Fibroblast of skin of back (primary cell): ENCODE data around the gene CDYL2.

Experiments used
- DNase-seq: peaks from one replicate; pipeline ENCODE4 v3.0.0-alpha.2; 2013

Gene CDYL2

GRCh38 chr16:80618862-80619648 lies 185.3 kb downstream of the CDYL2 start:
- DNase-seq: no peak

GRCh38 chr16:80616362-80616761 lies 188.0 kb downstream of the CDYL2 start:
- DNase-seq: no peak

DNA sequence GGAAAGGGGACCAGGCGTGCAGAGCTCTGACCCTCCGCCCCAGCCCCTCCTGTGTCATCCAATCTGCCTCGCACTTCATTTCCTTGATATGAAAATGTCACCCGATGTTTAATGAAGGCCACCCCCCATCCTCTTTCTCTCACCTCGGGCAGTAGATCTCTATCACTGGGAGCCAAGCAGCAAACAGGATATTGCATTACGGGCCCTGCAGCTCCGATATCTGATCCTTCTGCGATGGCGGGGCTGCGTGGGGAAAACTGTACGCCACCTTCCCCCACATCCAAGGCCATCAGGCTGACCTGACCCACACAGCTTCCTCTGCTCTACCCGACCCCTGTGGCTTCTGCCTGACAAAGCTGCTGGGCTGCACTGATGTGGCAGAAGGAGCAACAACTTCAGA lies 188.7 kb downstream of the CDYL2 start:
- DNase-seq: no peak

GRCh38 chr16:80614908-80615671 lies 189.3 kb downstream of the CDYL2 start:
- peak; percentile 94 for DNase-seq

- no peak for DNase-seq
Measured at GRCh38 chr16:80612461-80613017, 191.9 kb downstream of the CDYL2 start.

DNA sequence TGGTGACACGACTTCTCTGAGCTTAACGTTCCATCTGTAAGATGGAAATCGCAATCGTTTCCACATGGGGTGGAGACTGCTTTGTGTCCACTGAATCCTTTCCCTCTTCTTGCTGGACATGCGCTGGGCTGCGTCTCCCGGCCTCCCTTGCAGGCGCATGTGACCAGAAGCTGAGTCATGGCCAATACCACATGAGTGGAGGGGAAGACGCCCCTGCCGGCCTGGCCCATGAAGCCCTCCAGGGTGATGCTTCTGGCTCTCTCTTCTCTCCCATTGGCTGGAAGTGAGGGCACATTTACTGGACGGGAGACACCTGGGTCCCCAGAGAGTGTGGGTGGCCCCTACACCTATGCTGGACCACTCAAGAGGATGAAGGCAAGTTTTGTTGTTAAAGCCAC lies 192.5 kb downstream of the CDYL2 start:
- DNase-seq: no peak

DNA sequence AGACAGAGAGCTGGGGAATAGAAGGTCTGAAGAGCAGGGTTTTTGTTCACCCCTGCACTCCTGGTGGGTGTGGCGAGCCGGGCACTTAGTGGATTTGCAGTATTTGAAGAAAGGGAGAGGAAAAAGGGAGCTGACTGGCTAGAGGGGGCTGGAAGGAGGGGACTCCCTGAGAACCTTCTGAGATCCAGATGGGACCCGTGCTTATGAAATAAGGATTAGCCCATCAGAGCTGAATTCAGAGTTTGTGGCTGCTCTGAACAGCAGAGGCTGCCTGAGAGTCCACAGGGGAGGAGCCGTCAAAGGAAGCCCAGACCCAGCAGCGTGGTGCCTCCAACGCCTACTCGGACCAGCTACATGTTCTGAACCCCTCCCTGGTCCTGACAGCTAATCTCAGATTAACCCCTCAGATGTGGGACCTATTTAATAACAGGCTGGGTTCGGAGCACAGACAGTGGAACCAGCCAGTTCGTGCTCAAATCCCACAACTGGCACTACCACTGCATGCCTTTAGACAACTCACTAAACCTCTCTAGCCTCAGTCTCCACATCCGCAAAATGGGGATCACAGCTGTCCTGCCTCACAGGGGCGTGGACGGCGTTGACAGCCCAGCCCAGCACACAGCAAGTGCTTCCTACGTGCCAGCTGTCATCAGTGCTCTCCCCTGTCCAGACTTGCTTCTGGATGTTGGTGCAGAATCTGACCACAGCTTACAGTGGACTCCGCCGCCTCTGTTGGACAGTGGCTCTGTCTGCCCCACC lies 193.0 kb downstream of the CDYL2 start:
- DNase-seq: no peak

GRCh38 chr16:80610481-80611156 lies 193.8 kb downstream of the CDYL2 start:
- no peak for DNase-seq

- DNase-seq: no peak
Measured at GRCh38 chr16:80608946-80609345, 195.5 kb downstream of the CDYL2 start.

- DNase-seq: no peak
Measured at GRCh38 chr16:80607204-80607603, 197.2 kb downstream of the CDYL2 start.

- DNase-seq: no peak
Measured at GRCh38 chr16:80606221-80606766, 198.1 kb downstream of the CDYL2 start.

DNA sequence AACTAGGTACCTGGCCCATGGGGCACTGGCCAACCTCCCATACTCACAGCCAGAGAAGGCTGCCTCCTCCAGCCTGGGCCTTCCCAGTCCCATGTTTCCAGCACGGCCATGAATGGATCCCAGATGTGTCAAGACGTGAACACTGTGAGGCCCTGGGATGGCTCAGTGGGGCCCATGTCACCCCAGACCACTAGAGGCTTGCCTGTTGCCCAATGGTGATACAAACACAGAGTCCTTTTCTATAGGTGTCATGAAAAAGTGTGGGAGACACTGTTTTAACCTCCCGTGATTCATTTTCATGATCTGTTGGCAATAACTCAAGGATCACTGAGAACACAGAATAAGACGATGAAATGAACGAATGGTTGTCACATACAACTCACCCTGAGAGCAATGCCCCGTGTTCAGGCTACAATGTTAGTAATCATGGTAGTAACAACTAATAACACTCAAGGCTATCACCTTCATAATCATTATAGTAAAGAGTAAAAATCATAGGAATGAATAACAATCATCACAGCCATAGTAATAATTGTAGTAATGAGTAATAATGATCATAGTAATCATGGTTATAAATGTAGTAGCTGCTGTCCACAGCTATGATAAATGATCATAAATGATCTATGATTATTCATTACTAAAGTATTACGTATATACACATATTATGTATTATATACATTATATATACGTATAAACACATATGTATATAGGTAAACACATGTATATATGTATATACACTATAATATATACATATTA lies 199.6 kb downstream of the CDYL2 start:
- DNase-seq: no peak

DNA sequence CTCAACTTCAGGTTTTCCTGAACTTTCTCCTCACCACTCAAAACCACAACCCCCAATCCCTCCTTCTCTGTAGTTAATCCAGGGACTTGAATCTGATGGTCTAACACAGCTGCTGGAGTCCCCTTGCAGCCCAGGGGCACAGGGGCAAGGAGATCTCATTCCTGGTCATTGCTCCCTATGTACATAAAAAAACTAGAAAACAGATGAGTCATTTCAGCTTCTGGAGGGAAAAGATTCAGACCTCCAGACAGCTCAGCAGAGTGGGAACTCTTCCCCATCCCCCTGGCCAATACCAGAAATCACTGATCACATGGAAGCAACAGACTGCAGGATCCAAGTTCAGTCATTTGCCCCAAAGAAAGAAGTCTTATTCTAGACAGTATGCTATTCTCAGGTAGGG lies 201.5 kb downstream of the CDYL2 start:
- no peak for DNase-seq

GRCh38 chr16:80601182-80601581 lies 203.2 kb downstream of the CDYL2 start:
- no peak for DNase-seq

- DNase-seq: peak; percentile 26
Measured at GRCh38 chr16:80599466-80599865, 204.9 kb downstream of the CDYL2 start.

DNA sequence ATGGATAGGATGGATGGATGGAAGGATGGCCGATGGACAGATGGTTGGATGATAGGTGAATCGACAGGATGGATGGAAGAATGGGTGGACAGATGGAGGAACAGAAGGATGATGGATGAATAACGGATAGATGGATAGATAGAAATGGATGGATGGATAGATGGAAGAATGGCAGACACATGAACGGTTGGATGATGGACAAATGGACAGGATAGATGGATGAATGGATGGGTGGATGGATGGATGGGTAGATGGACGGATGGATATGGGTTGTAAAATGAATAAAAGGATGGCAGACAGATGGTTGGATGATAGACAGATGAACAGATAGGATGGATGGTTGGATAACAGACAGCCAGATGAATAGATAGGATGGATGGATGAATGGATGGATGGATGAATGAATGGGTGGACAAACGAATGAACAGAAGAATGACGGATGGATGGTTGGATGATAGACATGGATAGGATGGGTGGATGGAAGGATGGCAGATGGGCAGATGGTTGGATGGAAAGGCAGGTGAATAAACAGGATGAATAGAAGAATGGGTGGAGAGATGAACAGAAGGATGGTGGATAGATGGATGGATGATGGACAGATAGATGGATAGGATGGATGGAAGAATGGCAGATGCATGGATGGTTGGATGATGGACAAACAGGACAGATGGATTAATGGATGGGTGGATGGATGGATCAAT lies 207.7 kb downstream of the CDYL2 start:
- DNase-seq: no peak

- peak; percentile 40 for DNase-seq
Measured at GRCh38 chr16:80594756-80595155, 209.6 kb downstream of the CDYL2 start.

DNA sequence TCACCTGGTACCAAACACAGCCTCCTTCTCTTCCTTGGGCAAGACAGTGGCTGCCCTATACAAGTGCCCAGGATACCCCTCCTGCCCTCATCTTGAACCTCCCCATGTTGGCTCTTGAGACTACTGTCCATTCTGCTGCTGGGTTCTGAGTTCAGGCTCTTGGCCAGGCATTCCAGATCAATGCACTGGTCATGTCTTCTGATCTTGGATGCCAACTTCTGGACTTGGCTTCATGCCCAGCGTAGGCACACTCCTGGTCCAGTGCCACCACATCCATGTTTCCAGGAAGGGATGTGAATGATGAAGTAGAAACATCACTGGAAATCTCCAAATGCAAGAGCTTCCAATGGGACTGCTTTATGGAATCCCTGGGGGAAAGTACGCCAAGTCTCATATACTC lies 212.1 kb downstream of the CDYL2 start:
- no peak for DNase-seq

DNA sequence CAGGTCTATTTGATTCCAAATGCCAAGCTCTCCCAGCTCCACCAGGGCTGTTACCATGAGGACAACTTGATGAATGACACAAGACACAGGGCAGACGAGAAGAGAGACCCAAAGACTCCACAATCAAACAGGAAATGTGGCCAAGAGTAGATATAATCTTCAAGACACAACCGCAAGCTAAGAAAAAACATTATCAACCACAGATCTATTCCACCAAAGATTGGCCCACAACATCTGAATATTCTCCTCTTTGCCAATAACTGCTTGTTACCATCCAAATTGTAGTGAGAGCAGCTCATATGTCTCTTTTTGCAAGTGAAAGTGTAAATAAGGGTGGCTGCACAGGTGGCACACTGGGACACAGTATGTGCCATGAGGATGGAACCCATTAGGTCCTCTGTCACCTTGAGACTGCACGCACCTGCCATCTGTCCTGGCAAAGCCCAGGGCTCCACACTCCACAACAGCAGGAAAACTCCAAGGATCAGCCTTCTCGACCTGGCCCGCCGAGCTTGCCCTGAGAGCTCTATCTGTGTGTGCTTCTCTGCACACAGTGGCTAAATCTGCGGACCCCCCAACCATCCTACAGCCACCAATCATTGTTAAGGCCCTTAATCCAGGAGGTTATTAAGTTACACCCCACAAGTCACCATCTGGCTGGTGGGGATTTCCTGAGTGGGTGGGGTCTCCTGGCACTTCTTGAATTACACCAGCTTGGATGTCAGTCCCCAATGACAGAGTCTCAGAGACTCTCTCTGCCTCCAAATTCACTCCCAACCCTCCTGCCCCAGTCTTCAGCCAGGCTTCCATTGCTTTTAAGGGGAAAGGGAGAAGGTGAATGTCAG lies 213.1 kb downstream of the CDYL2 start:
- DNase-seq: no peak

DNA sequence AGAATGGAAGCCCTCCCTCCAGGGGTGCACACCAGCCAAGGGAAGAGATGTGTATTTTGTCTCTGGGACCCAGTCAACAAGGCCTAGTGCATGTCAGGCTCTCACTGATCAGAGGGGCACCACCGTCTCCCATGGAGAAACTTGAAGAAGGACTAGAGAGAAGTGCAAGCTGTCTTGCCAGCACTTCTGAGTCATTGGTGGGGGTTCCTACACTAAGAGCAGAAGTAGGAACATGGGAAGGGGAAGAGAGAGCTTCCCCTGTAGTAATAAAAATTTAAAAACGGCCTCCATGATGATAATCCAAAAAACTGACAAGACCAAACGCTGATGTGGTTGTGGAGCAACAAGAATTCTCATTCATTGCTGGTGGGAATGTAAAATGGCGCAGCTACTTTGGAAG lies 217.3 kb downstream of the CDYL2 start:
- no peak for DNase-seq
